Measurements from ENCODE around the gene ANXA11. TPM values are rescaled to one million over a fixed set of nuclear protein-coding genes. Genes with fewer than 3 reads are reported as not detected.
"Not testable (repeated sequence)": the region's sequence is repeated elsewhere in the genome, so short reads cannot be mapped to it uniquely, and the experiment has no call there.

Gene ANXA11
- total RNA-seq, 1 donor from 2014 or later = 287 TPM

DNA sequence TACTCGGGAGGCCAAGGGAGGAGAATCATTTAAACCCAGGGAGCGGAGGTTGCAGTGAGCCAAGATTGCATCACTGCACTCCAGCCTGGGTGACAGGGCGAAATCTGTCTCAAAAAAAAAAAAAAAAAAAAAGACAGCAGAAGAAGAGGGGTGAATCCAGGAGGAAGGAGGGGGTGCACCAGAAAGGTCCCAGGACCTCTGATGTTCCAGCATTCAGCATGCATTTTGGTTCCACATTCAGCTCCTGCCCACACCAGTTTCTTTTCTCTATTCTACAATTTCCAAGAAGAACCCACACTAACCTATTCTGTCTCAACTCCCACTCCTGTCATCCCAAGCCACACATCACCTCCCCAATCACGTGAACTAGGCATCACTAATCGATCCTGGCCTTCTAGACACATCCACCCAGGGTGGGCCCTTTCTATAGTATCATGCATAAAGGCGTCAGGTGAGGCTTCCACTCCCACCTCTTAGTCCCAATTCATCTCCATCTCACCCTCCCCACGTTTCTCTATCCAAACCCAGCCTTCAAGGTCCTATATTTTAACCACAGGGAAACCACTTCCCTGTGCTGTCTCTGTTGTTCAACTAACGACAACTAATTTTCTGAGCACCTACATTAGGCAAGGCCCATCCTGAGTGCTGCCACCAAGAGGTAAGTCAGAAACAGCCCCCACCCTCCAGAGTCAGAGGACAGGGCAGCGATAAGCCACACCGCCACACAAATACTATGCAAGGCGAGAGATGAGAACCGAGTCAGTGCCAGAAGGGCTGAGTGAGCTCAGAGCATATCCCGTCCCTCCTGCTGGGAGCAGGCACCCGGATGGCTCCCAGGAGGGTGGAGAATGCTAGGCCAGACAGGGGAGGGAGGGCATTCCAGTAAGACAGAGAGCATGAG is 2.2 kb downstream of the ANXA11 start:
- Histone ChIP-seq H3K36me3 (no peaks in the 10 kb centered on the region), H3K27me3 (no peaks in the 10 kb centered on the region), H3K9me3 (no peaks in the 10 kb centered on the region), H3K4me3 (peak overlapping the region; percentile 80), H3K27ac (peak overlapping the region; percentile 96), H3K4me1 (peaks cover 79% of the 10 kb centered on the region)
- peak; percentile 74 for DNase-seq
- TF ChIP-seq, protein P1, sequence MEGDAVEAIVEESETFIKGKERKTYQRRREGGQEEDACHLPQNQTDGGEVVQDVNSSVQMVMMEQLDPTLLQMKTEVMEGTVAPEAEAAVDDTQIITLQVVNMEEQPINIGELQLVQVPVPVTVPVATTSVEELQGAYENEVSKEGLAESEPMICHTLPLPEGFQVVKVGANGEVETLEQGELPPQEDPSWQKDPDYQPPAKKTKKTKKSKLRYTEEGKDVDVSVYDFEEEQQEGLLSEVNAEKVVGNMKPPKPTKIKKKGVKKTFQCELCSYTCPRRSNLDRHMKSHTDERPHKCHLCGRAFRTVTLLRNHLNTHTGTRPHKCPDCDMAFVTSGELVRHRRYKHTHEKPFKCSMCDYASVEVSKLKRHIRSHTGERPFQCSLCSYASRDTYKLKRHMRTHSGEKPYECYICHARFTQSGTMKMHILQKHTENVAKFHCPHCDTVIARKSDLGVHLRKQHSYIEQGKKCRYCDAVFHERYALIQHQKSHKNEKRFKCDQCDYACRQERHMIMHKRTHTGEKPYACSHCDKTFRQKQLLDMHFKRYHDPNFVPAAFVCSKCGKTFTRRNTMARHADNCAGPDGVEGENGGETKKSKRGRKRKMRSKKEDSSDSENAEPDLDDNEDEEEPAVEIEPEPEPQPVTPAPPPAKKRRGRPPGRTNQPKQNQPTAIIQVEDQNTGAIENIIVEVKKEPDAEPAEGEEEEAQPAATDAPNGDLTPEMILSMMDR (IDR thresholded peaks at IDR 0.05) = peak; percentile 32
- peak; percentile 41 for ATAC-seq
- intact Hi-C loops (cut with DNase I) = loop anchor here (10.0 kb wide), 1 partner anchor 48 kb away; no protein-coding TSS in a partner anchor

DNA sequence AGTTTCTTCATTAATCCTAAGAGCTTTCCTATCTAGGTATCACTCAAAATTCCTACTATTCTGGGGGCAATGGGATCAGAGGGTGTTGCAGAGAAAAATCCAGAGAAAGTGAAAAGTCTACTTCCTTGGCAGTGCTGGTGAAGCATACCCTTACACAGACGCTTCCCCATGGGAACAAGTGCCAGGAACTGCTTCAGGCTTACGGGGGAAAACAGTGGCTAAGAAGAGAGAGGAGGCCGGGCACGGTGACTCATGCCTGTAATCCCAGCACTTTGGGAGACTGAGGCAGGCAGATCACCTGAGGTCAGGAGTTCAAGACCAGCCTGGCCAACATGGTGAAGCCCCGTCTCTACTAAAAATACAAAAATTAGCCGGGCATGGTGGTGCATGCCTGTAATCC is 2.8 kb downstream of the ANXA11 start:
- not testable (repeated sequence) for H3K27me3 ChIP-seq, H3K9me3 ChIP-seq, ATAC-seq, H3K36me3 ChIP-seq, DNase-seq
- intact Hi-C loops (cut with DNase I) = loop anchor here (10.0 kb wide), 1 partner anchor 48 kb away; no protein-coding TSS in a partner anchor
- peak overlapping the region; percentile 2 for H3K4me3 ChIP-seq
- H3K27ac ChIP-seq = peak overlapping the region; percentile 96
- peaks cover 80% of the 10 kb centered on the region for H3K4me1 ChIP-seq

DNA sequence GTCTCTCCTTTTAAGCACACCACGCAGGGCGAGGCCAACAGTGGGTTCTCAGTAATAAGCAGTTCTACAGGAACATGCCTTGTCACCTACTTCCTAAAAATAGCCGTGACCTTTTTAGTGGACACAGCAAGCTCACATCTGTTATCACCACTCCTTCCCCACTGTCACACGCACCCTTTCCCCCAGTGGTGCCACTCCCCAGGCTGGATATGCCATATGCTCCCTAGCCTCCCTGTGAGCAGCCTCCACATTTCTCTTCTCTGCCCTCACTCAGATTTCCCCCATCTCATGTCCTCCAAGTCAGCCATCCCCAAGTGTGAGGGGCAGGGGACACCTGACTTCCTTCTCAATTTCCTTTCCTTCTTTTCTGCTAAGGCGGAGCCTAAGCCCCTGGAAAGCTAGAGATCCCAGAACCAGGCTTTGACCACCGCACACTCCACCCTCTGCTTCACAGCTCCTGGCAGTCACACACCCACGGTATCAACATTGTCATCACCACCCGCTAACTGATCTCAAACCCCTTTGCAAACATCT is 3.7 kb downstream of the ANXA11 start:
- no peaks in the 10 kb centered on the region for H3K36me3 ChIP-seq
- H3K27ac ChIP-seq = peak overlapping the region; percentile 96
- H3K4me1 ChIP-seq = peaks cover 85% of the 10 kb centered on the region
- no peak overlapping the region for H3K4me3 ChIP-seq
- intact Hi-C loops (cut with DNase I) = loop anchor here (10.0 kb wide), 1 partner anchor 47 kb away; no protein-coding TSS in a partner anchor
- H3K27me3 ChIP-seq = no peaks in the 10 kb centered on the region
- ATAC-seq (peak; percentile 2), DNase-seq (peak; percentile 69)
- no peaks in the 10 kb centered on the region for H3K9me3 ChIP-seq
- TF ChIP-seq, protein P1 (IDR thresholded peaks at IDR 0.05) = no peak

DNA sequence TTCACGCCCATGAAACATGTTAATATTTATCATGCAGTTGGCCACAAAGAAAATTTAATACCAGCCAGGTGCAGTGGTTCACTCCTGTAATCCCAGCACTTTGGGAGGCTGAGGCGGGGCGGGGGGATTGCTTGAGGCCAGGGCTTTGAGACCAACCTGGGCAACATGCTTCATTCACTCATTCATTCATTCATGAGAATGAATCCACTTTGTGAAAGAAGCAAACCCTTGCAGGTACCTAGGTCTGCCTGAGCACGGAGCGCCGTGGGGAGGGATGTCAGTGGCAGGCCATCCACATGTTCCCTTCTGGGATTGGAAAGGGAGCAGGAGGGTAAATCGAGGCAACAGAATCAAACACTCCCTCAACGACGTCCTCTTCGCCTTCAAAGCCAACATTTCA is 4.7 kb downstream of the ANXA11 start:
- TF ChIP-seq, protein P1 (IDR thresholded peaks at IDR 0.05) = no peak
- H3K4me1 ChIP-seq = peaks cover 87% of the 10 kb centered on the region
- H3K27ac ChIP-seq = peak overlapping the region; percentile 96
- no peaks in the 10 kb centered on the region for H3K27me3 ChIP-seq
- no peaks in the 10 kb centered on the region for H3K9me3 ChIP-seq
- H3K4me3 ChIP-seq = no peak overlapping the region
- ATAC-seq = no peak
- DNase-seq = no peak
- intact Hi-C loops (cut with DNase I) = loop anchor here (10.0 kb wide), 1 partner anchor 46 kb away; no protein-coding TSS in a partner anchor
- H3K36me3 ChIP-seq = no peaks in the 10 kb centered on the region

DNA sequence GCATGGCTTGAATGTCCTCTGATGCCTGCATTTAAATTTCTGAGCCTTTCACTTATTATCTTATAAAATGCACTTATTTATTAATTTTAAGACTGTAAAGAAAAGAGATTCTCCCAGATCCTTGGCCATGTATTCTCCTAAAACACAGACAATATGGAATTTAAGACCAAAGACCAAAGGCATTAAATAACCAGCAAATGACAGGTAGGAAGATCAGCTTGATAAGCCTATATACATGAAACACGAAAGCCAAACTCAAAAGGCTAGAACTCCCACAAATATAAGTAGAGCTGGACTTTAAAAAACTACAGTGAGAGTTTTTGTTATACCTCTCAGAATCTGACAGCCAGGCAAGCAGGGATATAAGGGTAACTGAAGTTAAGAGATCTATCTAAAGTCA is 5.1 kb downstream of the ANXA11 start:
- intact Hi-C loops (cut with DNase I) = loop anchor here (10.0 kb wide), 1 partner anchor 45 kb away; no protein-coding TSS in a partner anchor
- no peaks in the 10 kb centered on the region for H3K27me3 ChIP-seq
- DNase-seq (no peak), ATAC-seq (no peak)
- H3K27ac ChIP-seq = peak overlapping the region; percentile 96
- H3K9me3 ChIP-seq = no peaks in the 10 kb centered on the region
- H3K36me3 ChIP-seq = no peaks in the 10 kb centered on the region
- no peak overlapping the region for H3K4me3 ChIP-seq
- peaks cover 91% of the 10 kb centered on the region for H3K4me1 ChIP-seq
- TF ChIP-seq, protein P1 (IDR thresholded peaks at IDR 0.05) = no peak

DNA sequence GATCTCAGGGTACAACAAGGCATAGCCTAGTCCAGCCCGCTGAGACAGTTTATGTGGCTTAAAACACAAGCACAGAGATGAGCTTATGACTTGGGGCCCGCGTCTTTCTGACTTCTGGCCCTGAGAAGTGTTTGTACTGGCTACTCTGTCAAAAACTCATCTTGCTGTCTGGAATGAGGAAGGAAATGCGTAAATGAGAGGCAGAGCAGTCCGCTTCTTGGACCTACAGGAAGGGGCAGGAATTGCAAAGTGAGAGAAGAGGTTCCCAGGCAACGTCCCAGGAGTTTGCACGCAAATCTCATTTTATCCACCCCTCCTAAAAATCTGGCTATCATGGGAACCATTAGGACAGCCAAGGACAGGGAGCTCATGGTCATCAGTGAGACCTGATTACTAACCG is 5.5 kb downstream of the ANXA11 start:
- no peak for DNase-seq
- no peaks in the 10 kb centered on the region for H3K9me3 ChIP-seq

More for the DNA sequence above, 5.5 kb downstream of the ANXA11 start:
- peaks cover 95% of the 10 kb centered on the region for H3K4me1 ChIP-seq
- intact Hi-C loops (cut with DNase I) = loop anchor here (10.0 kb wide), 1 partner anchor 45 kb away; no protein-coding TSS in a partner anchor
- H3K4me3 ChIP-seq = no peak overlapping the region
- TF ChIP-seq, protein P1 (IDR thresholded peaks at IDR 0.05) = peak; percentile 35
- H3K27ac ChIP-seq = peak overlapping the region; percentile 96
- H3K27me3 ChIP-seq = no peaks in the 10 kb centered on the region
- no peaks in the 10 kb centered on the region for H3K36me3 ChIP-seq
- peak; percentile 23 for ATAC-seq
